Liver (tissue), 9 donors: Measurements from ENCODE around the gene ARF1. TPM values are rescaled to one million over a fixed set of nuclear protein-coding genes. Genes with fewer than 3 reads are reported as not detected.

ENCODE experiments used
- DNase-seq: peaks from one replicate; pipeline ENCODE4 v3.0.0-alpha.2; 2017; ENCODE audit warnings: low spot score
- H3K27ac ChIP-seq, 2 donors: one replicate each; pipeline ENCODE4 v1.7.0; 2013; ENCODE audit warnings: inconsistent platforms in 2 of 2, low read length in 2 of 2, control low read depth in 1 of 2, low read depth in 1 of 2, mild to moderate bottlenecking in 1 of 2
- H3K27me3 ChIP-seq, 4 donors: one replicate each; pipeline versions ENCODE4 v1.6.1 to v1.7.0; 2013; ENCODE audit warnings: low read length in 3 of 4, inconsistent platforms in 1 of 4, mild to moderate bottlenecking in 1 of 4, moderate library complexity in 1 of 4; ENCODE audit not compliant: control insufficient read depth in 4 of 4, insufficient read depth in 4 of 4
- H3K36me3 ChIP-seq, 4 donors: one replicate each; pipeline versions ENCODE4 v1.6.1 to v1.7.0; 2013; ENCODE audit warnings: low read length in 3 of 4, mild to moderate bottlenecking in 3 of 4, low read depth in 1 of 4, moderate library complexity in 1 of 4; ENCODE audit not compliant: control insufficient read depth in 4 of 4, insufficient read depth in 3 of 4
- H3K4me1 ChIP-seq, 4 donors: one replicate each; pipeline versions ENCODE4 v1.6.1 to v1.7.0; 2013; ENCODE audit warnings: low read length in 3 of 4, mild to moderate bottlenecking in 3 of 4, moderate library complexity in 1 of 4; ENCODE audit not compliant: control insufficient read depth in 4 of 4, insufficient read depth in 4 of 4
- H3K4me3 ChIP-seq, 3 donors: one replicate each; pipeline versions ENCODE4 v1.6.1 to v1.7.0; 2013; ENCODE audit warnings: low read length in 3 of 3, control low read depth in 1 of 3, low read depth in 1 of 3, mild to moderate bottlenecking in 1 of 3
- H3K9ac ChIP-seq, 2 donors: one replicate each; pipeline ENCODE4 v1.7.0; 2013; ENCODE audit warnings: low read length in 2 of 2, mild to moderate bottlenecking in 2 of 2, moderate library complexity in 2 of 2, control low read depth in 1 of 2, low read depth in 1 of 2
- H3K9me3 ChIP-seq, 4 donors: one replicate each; pipeline versions ENCODE4 v1.6.1 to v1.7.0; 2013; ENCODE audit warnings: low read length in 3 of 4; ENCODE audit not compliant: control insufficient read depth in 4 of 4
- CTCF ChIP-seq: fragments of 150-350 bp; IDR thresholded peaks from 2 replicates; pipeline ENCODE4 v1.5.1; 2017; ENCODE audit warnings: improper control_type of control experiment, low read depth, low read length; ENCODE audit not compliant: missing input control
- EGR1 ChIP-seq, 2 donors: IDR thresholded peaks; 2 replicates each; pipeline ENCODE4 v1.6.1; 2016 to 2018; ENCODE audit warnings: antibody characterized with exemption in 2 of 2, low read depth in 2 of 2
- FOXA1 ChIP-seq: IDR thresholded peaks from 2 replicates; pipeline ENCODE4 v1.6.1; 2016; ENCODE audit warnings: antibody characterized with exemption
- FOXA2 ChIP-seq: IDR thresholded peaks from 2 replicates; pipeline ENCODE4 v1.6.1; 2016; ENCODE audit warnings: antibody characterized with exemption
- GABPA ChIP-seq, 2 donors: IDR thresholded peaks in 1 of 2; conservative IDR thresholded peaks in 1 of 2; 2 replicates each; pipeline ENCODE4 v1.6.1; 2016; ENCODE audit warnings: antibody characterized with exemption in 2 of 2, mild to moderate bottlenecking in 1 of 2, moderate library complexity in 1 of 2
- HNF4A ChIP-seq, 2 donors: conservative IDR thresholded peaks; 2 replicates each; pipeline ENCODE4 v1.6.1; 2016; ENCODE audit warnings: antibody characterized with exemption in 2 of 2, mild to moderate bottlenecking in 2 of 2
- HNF4G ChIP-seq: IDR thresholded peaks from 2 replicates; pipeline ENCODE4 v1.6.1; 2016; ENCODE audit warnings: antibody characterized with exemption
- REST ChIP-seq: IDR thresholded peaks from 2 replicates; pipeline ENCODE4 v1.6.1; 2016; ENCODE audit warnings: antibody characterized with exemption, mild to moderate bottlenecking
- RXRA ChIP-seq, 2 donors: IDR thresholded peaks; 2 replicates each; pipeline ENCODE4 v1.6.1; 2017 to 2018; ENCODE audit warnings: antibody characterized with exemption in 2 of 2, mild to moderate bottlenecking in 1 of 2
- SP1 ChIP-seq: IDR thresholded peaks from 2 replicates; pipeline ENCODE4 v1.6.1; 2018; ENCODE audit warnings: antibody characterized with exemption, mild to moderate bottlenecking
- TAF1 ChIP-seq: conservative IDR thresholded peaks from 2 replicates; pipeline ENCODE4 v1.6.1; 2016; ENCODE audit warnings: antibody characterized with exemption, mild to moderate bottlenecking
- YY1 ChIP-seq: IDR thresholded peaks from 2 replicates; pipeline ENCODE4 v1.6.1; 2016; ENCODE audit warnings: antibody characterized with exemption, mild to moderate bottlenecking
- WGBS: extraction: QIAGEN DNeasy Blood & Tissue Kit; methylation state at CpG from one replicate; pipeline ENCODE4 v1.1.7; 2013; 5-methylcytosine and 5-hydroxymethylcytosine counted together
- polyA plus RNA-seq, 2 donors: library from polyadenylated mRNA; stranded (reverse) in 1 of 2; unstranded in 1 of 2; fragments of 200-250 nt in 1 of 2; fragments of >200 nt in 1 of 2; fragmentation: Nextera tagmentation in 1 of 2; extraction: Ambion mirVana in 1 of 2; gene quantifications; one replicate each; pipeline versions ENCODE4 v1.2.1 to v1.2.3, GENCODE V29; 2013 to 2015
- total RNA-seq, 2 donors: library from RNA; depleted of rRNA; stranded (reverse); fragments of >200 nt; gene quantifications; one replicate each; pipeline ENCODE4 v1.2.3, GENCODE V29; 2014
- TF ChIP-seq, protein P1 (sequence below): IDR thresholded peaks from 2 replicates; pipeline ENCODE4 v1.6.1; 2016; ENCODE audit warnings: antibody characterized with exemption
- TF ChIP-seq, protein P2 (sequence below): IDR thresholded peaks from 2 replicates; pipeline ENCODE4 v1.6.1; 2016; ENCODE audit warnings: antibody characterized with exemption
- TF ChIP-seq, protein P3 (sequence below): IDR thresholded peaks from 2 replicates; pipeline ENCODE4 v1.6.1; 2016; ENCODE audit warnings: antibody characterized with exemption
- donor health status: healthy.
- donor health status: healthy.
- donor health status: healthy.
- donor health status: healthy.
- donor health status: healthy.

ARF1 gene
- total and polyA plus RNA-seq, 4 donors, result 151 to 282 (median 213) TPM

- no peak for TF ChIP-seq SP1
- no peak for TF ChIP-seq TAF1
- no peak for TF ChIP-seq REST
- TF ChIP-seq, protein P1, sequence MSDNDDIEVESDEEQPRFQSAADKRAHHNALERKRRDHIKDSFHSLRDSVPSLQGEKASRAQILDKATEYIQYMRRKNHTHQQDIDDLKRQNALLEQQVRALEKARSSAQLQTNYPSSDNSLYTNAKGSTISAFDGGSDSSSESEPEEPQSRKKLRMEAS, result no peak
- TF ChIP-seq FOXA1, result no peak
- TF ChIP-seq, protein P2, sequence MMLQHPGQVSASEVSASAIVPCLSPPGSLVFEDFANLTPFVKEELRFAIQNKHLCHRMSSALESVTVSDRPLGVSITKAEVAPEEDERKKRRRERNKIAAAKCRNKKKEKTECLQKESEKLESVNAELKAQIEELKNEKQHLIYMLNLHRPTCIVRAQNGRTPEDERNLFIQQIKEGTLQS, result no peak
- no peak for TF ChIP-seq GABPA (IDR thresholded peaks at IDR 0.05 in 1 of 2, conservative IDR thresholded peaks at IDR 0.05 in 1 of 2)
- no peak for TF ChIP-seq RXRA (IDR thresholded peaks at IDR 0.05)
- no peak for TF ChIP-seq FOXA2
- TF ChIP-seq HNF4A (conservative IDR thresholded peaks at IDR 0.05), result no peak
- TF ChIP-seq CTCF, result no peak
- TF ChIP-seq, protein P3, sequence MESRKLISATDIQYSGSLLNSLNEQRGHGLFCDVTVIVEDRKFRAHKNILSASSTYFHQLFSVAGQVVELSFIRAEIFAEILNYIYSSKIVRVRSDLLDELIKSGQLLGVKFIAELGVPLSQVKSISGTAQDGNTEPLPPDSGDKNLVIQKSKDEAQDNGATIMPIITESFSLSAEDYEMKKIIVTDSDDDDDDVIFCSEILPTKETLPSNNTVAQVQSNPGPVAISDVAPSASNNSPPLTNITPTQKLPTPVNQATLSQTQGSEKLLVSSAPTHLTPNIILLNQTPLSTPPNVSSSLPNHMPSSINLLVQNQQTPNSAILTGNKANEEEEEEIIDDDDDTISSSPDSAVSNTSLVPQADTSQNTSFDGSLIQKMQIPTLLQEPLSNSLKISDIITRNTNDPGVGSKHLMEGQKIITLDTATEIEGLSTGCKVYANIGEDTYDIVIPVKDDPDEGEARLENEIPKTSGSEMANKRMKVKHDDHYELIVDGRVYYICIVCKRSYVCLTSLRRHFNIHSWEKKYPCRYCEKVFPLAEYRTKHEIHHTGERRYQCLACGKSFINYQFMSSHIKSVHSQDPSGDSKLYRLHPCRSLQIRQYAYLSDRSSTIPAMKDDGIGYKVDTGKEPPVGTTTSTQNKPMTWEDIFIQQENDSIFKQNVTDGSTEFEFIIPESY, result no peak
- no peak for TF ChIP-seq EGR1 (IDR thresholded peaks at IDR 0.05; ENCODE audit: low read depth in 2 of 2)
These were observed 35.5 kb downstream of the ARF1 start for GRCh38 chr1:228118040-228118439.

GRCh38 chr1:228120351-228120750, 37.8 kb downstream of the ARF1 start:
- Histone ChIP-seq H3K4me3 (no peak overlapping the region), H3K9ac (no peak overlapping the region), H3K4me1 (no peaks in the 10 kb centered on the region), H3K9me3 (no peaks in the 10 kb centered on the region), H3K27ac (no peak overlapping the region), H3K36me3 (no peaks in the 10 kb centered on the region), H3K27me3 (no peaks in the 10 kb centered on the region)
- no peak for DNase-seq
- WGBS, result 79% methylated on average over 1 of the region's 1 CpG
- no peak for TF ChIP-seq HNF4G
- no peak for TF ChIP-seq YY1
- TF ChIP-seq FOXA1, result no peak
- TF ChIP-seq TAF1, result no peak
- no peak for TF ChIP-seq EGR1 (IDR thresholded peaks at IDR 0.05; ENCODE audit: low read depth in 2 of 2)
- TF ChIP-seq CTCF, result no peak
- no peak for TF ChIP-seq RXRA (IDR thresholded peaks at IDR 0.05)
- no peak for TF ChIP-seq FOXA2
- TF ChIP-seq, protein P3, result no peak
- TF ChIP-seq, protein P1, result no peak

More at GRCh38 chr1:228118040-228118439, 35.5 kb downstream of the ARF1 start:
- H3K9ac ChIP-seq, result no peak overlapping the region
- H3K27me3 ChIP-seq, result no peaks in the 10 kb centered on the region
- H3K4me3 ChIP-seq, result no peak overlapping the region
- WGBS, result 82% methylated on average over 2 of the region's 2 CpGs
- H3K36me3 ChIP-seq, result no peaks in the 10 kb centered on the region
- H3K9me3 ChIP-seq, result no peaks in the 10 kb centered on the region
- H3K4me1 ChIP-seq, result no peaks in the 10 kb centered on the region
- H3K27ac ChIP-seq, result no peak overlapping the region
- DNase-seq, result no peak
